ENCODE data around the gene TOMM20. TPM values are rescaled to one million over a fixed set of nuclear protein-coding genes. Genes with fewer than 3 reads are reported as not detected.

The TOMM20 gene
- total and polyA plus RNA-seq, 9 of the 15 experiments (the other 6 are each of a cell fraction or from before 2014, with no cell fraction given), result 70.6 to 334 (median 159) TPM

DNA sequence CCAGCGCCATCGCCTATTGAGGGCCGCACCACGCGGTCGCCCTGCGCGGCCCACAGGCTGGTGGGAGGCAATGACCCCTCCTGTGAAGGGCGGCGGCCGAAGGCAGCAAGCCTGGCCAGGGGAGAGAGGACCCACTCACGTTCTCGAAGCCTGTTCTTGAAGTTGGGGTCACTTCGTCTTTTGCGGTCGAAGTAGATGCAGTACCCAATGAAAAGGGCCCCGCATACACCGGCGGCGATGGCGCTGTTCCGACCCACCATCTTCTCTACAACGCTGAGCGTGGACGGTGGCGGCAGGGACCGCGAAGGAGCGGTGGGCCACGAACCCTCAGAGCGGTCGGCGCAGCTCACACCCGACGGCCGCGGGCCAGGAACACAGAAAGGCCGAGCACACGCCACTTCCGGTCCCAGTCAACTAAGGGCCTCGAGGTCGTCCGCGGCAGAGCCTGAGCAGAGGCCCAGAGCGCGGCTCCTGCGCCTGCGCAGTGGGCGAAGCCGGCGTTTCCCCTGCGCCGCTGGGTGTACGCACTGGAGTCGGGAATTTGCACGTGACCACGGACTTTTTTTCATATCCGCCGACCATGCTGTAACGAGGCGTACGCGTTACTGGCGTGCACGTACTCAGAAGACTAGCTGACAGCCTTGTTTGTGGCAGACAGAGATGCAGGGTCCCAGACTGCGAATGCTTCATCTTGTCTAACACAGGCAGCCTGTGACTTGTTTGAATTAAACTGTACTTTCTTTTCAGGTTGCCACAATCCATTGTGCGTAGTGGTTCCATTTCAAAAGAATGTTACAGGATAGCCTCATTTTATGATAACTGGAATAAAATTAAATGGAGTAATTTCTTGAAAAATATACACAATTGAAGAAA is at the start of gene TOMM20 (continued):
- peak; percentile 45; the same call in 1 of the 2 replicates for TF ChIP-seq NR4A1 (CRISPR knock-in tag; IDR thresholded peaks at IDR 0.05)
- TF ChIP-seq NR4A1 (tag; IDR thresholded peaks at IDR 0.05), result no peak
- peak; percentile 68 for TF ChIP-seq DPF2 (IDR thresholded peaks at IDR 0.05)
- TF ChIP-seq MYNN (IDR thresholded peaks at IDR 0.05), result peak; percentile 20; the same call in 1 of the 2 replicates
- TF ChIP-seq MYNN (CRISPR knock-in tag; IDR thresholded peaks at IDR 0.05), result no peak
- TF ChIP-seq, protein P1, sequence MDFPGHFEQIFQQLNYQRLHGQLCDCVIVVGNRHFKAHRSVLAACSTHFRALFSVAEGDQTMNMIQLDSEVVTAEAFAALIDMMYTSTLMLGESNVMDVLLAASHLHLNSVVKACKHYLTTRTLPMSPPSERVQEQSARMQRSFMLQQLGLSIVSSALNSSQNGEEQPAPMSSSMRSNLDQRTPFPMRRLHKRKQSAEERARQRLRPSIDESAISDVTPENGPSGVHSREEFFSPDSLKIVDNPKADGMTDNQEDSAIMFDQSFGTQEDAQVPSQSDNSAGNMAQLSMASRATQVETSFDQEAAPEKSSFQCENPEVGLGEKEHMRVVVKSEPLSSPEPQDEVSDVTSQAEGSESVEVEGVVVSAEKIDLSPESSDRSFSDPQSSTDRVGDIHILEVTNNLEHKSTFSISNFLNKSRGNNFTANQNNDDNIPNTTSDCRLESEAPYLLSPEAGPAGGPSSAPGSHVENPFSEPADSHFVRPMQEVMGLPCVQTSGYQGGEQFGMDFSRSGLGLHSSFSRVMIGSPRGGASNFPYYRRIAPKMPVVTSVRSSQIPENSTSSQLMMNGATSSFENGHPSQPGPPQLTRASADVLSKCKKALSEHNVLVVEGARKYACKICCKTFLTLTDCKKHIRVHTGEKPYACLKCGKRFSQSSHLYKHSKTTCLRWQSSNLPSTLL (IDR thresholded peaks at IDR 0.05), result no peak
- TF ChIP-seq WHSC1 (IDR thresholded peaks at IDR 0.05; ENCODE audit: low read length), result no peak
- peak; percentile 81 for TF ChIP-seq MXI1 (IDR thresholded peaks at IDR 0.05; ENCODE audit: low read depth, low read length)
- no peak for TF ChIP-seq SRSF9 (IDR thresholded peaks at IDR 0.05; ENCODE audit: borderline replicate concordance, low read depth, low read length)
- no peak for TF ChIP-seq SNRNP70 (optimal IDR thresholded peaks at IDR 0.05; ENCODE audit: low read depth, low read length)
- TF ChIP-seq, protein P2, sequence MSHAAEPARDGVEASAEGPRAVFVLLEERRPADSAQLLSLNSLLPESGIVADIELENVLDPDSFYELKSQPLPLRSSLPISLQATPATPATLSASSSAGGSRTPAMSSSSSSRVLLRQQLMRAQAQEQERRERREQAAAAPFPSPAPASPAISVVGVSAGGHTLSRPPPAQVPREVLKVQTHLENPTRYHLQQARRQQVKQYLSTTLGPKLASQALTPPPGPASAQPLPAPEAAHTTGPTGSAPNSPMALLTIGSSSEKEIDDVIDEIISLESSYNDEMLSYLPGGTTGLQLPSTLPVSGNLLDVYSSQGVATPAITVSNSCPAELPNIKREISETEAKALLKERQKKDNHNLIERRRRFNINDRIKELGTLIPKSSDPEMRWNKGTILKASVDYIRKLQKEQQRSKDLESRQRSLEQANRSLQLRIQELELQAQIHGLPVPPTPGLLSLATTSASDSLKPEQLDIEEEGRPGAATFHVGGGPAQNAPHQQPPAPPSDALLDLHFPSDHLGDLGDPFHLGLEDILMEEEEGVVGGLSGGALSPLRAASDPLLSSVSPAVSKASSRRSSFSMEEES (CRISPR knock-in tag; IDR thresholded peaks at IDR 0.05), result peak; percentile 99
- no peak for TF ChIP-seq ETS2 (tag; IDR thresholded peaks at IDR 0.05; ENCODE audit: borderline replicate concordance, poor library complexity, severe bottlenecking)
- no peak for TF ChIP-seq GABPB2 (CRISPR knock-in tag; conservative IDR thresholded peaks at IDR 0.05)
- TF ChIP-seq KAT7 (CRISPR knock-in tag; IDR thresholded peaks at IDR 0.05; ENCODE audit: borderline replicate concordance), result no peak; the same call in none of the 2 replicates
- TF ChIP-seq, protein P3, sequence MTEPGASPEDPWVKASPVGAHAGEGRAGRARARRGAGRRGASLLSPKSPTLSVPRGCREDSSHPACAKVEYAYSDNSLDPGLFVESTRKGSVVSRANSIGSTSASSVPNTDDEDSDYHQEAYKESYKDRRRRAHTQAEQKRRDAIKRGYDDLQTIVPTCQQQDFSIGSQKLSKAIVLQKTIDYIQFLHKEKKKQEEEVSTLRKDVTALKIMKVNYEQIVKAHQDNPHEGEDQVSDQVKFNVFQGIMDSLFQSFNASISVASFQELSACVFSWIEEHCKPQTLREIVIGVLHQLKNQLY (CRISPR knock-in tag; conservative IDR thresholded peaks at IDR 0.05), result 0 out of 4 replicates have a peak, but pooled peaks of 1 of the 2 experiments have one; percentile 61
- TF ChIP-seq TEAD1 (CRISPR knock-in tag; IDR thresholded peaks at IDR 0.05), result peak; percentile 43 to 81; a peak in 3 of 4 replicates
- TF ChIP-seq KLF10 (CRISPR knock-in tag; IDR thresholded peaks at IDR 0.05), result no peak
- no peak; the same call in 1 of the 2 replicates for TF ChIP-seq ZNF41 (CRISPR knock-in tag; conservative IDR thresholded peaks at IDR 0.05)
- TF ChIP-seq, protein P4, sequence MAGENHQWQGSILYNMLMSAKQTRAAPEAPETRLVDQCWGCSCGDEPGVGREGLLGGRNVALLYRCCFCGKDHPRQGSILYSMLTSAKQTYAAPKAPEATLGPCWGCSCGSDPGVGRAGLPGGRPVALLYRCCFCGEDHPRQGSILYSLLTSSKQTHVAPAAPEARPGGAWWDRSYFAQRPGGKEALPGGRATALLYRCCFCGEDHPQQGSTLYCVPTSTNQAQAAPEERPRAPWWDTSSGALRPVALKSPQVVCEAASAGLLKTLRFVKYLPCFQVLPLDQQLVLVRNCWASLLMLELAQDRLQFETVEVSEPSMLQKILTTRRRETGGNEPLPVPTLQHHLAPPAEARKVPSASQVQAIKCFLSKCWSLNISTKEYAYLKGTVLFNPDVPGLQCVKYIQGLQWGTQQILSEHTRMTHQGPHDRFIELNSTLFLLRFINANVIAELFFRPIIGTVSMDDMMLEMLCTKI (IDR thresholded peaks at IDR 0.05; ENCODE audit: partially characterized antibody), result no peak
- TF ChIP-seq MTA2 (IDR thresholded peaks at IDR 0.05; ENCODE audit: low read depth), result no peak
- TF ChIP-seq SMARCA5 (IDR thresholded peaks at IDR 0.05), result no peak
- TF ChIP-seq NR2F6 (CRISPR knock-in tag; IDR thresholded peaks at IDR 0.05), result no peak
- TF ChIP-seq TCF3 (CRISPR knock-in tag; IDR thresholded peaks at IDR 0.05), result peak; percentile 43; the same call in 1 of the 2 replicates
- TF ChIP-seq STAG1 (CRISPR knock-in tag; IDR thresholded peaks at IDR 0.05; ENCODE audit: borderline replicate concordance), result peak; percentile 38; the same call in 1 of the 2 replicates
